Measurements from ENCODE around the gene GUCA2A. TPM values are rescaled to one million over a fixed set of nuclear protein-coding genes. Genes with fewer than 3 reads are reported as not detected.

The GUCA2A gene
- total RNA-seq, 1 experiment from 2014 or later = not detected

DNA sequence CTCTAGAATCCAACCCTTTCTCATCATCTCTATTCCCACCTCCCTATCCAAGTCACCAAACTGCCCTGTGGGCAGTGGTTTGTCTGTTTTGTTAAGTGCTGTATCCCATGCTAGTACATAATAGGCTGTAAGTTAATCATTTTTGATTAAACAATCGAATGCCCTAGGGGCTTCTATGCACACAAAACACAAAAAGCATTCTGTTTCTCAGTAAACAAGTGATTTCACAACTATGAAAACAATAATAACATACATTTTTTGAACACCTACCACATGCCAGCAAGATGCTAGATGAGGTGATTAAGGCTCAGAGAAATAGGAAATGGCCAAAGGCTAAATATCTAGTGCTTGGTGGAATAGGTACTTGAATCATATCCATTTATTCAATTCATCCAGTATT, 16.4 kb downstream of the GUCA2A start:
- peak in 1 of 2 experiments; percentile 82 for DNase-seq
- CTCF ChIA-PET = interaction anchor here (2.1 kb wide), 1 partner anchor 25 kb away, joined by 9 read pairs; no protein-coding TSS in a partner anchor
- Histone ChIP-seq H3K4me3 (no peak overlapping the region), H2AFZ (no peak overlapping the region), H3K9me3 (ENCODE audit: insufficient read depth, low read depth) (no peaks in the 10 kb centered on the region), H3K27me3 (ENCODE audit: insufficient read depth, low read depth) (no peaks in the 10 kb centered on the region; the same call in 1 of the 2 replicates), H3K36me3 (ENCODE audit: low read depth) (no peaks in the 10 kb centered on the region), H3K4me1 (replicated peaks; ENCODE audit: insufficient read depth) (peaks cover 36% of the 10 kb centered on the region), H3K27ac (no peak overlapping the region), H3K4me2 (no peak overlapping the region), H3K9me2 (ENCODE audit: insufficient read depth) (no peaks in the 10 kb centered on the region), H3F3A (ENCODE audit: insufficient read depth, low read depth) (peaks cover 18% of the 10 kb centered on the region), H4K20me1 (ENCODE audit: insufficient read depth) (no peaks in the 10 kb centered on the region), H3K79me2 (ENCODE audit: low read depth) (no peaks in the 10 kb centered on the region)
- intact Hi-C loops (cut with micrococcal nuclease; ENCODE audit: unreplicated experiment) = loop anchor here (10.0 kb wide), 4 partner anchors 233 to 547 kb away; partner anchors contain the start of gene HIVEP3
- TF ChIP-seq EZH2 (IDR thresholded peaks at IDR 0.05; ENCODE audit: low read depth) (no peak), CTCF (conservative IDR thresholded peaks at IDR 0.05) (no peak)
- POLR2A ChIA-PET (ENCODE audit: unreplicated experiment) = no interaction called here
- BruUV-seq (replicated peaks) = no TSS peak

DNA sequence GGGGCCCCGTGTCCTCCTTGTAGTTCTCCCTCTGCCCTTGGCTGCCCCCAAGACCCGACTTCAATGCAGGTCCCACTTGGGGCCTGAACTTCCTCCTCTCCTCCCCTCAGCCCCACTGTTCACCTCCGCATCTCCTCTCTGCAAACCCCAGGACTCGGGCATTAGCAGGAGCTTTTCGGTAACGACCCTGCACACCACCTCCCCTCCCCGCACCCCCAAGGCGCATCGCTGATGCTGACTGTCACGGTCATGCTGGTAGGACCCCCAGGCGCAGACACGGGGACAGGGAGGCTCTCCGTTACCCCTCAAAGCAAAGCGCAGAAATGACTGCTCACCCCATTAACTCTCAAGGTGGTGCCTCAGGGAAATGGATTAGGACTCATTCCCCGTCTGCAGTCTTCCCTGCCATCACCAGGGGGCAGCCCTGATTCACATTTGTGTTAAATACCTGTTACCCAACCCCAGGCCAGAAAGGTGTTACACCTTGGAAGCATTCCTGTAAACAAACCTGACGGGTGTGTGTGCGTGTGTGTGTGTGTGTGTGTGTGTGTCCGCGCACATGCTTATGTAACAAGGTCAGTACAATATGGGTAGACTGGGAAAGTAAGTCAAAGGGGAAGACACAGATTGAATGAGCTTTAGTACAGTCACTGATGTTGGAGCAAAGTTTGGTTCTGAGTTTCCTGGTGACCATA, 17.8 kb downstream of the GUCA2A start:
- Histone ChIP-seq H2AFZ (no peak overlapping the region), H3K36me3 (ENCODE audit: low read depth) (no peaks in the 10 kb centered on the region), H3K9me3 (ENCODE audit: insufficient read depth, low read depth) (no peaks in the 10 kb centered on the region), H3K9me2 (ENCODE audit: insufficient read depth) (no peaks in the 10 kb centered on the region), H3K4me2 (peak overlapping the region; percentile 31), H3K4me3 (no peak overlapping the region), H3K79me2 (ENCODE audit: low read depth) (no peaks in the 10 kb centered on the region), H3K27ac (no peak overlapping the region), H3K4me1 (replicated peaks; ENCODE audit: insufficient read depth) (peaks cover 26% of the 10 kb centered on the region), H3F3A (ENCODE audit: insufficient read depth, low read depth) (peaks cover 10% of the 10 kb centered on the region), H4K20me1 (ENCODE audit: insufficient read depth) (no peaks in the 10 kb centered on the region), H3K27me3 (ENCODE audit: insufficient read depth, low read depth) (no peaks in the 10 kb centered on the region; the same call in 1 of the 2 replicates)
- TF ChIP-seq EZH2 (IDR thresholded peaks at IDR 0.05; ENCODE audit: low read depth) (no peak), CTCF (conservative IDR thresholded peaks at IDR 0.05) (peak; percentile 94)
- ChIA-PET POLR2A (ENCODE audit: unreplicated experiment) (interaction anchor here (0.7 kb wide), 1 partner anchor 227 kb away, joined by 5 read pairs; no protein-coding TSS in a partner anchor), CTCF (interaction anchor here (0.6 to 2.1 kb wide), 5 partner anchors 27 to 927 kb away, joined by 3 to 9 read pairs (median 3); no protein-coding TSS in a partner anchor)
- no TSS peak for BruUV-seq (replicated peaks)
- DNase-seq = peak; percentile 85 to 89
- intact Hi-C loops (cut with micrococcal nuclease; ENCODE audit: unreplicated experiment) = loop anchor here (1.0 to 10.0 kb wide), 8 partner anchors 20 to 620 kb away; partner anchors contain the start of genes C1orf50, CCDC30, HIVEP3 and P3H1

- H3K27me3 ChIP-seq (ENCODE audit: insufficient read depth, low read depth) = no peaks in the 10 kb centered on the region; the same call in 1 of the 2 replicates
- H3K79me2 ChIP-seq (ENCODE audit: low read depth) = no peaks in the 10 kb centered on the region
- intact Hi-C loops (cut with micrococcal nuclease; ENCODE audit: unreplicated experiment) = loop anchor here (2.0 to 10.0 kb wide), 5 partner anchors 231 to 621 kb away; partner anchors contain the start of genes C1orf50, HIVEP3 and P3H1
- H3K27ac ChIP-seq = no peak overlapping the region
- TF ChIP-seq CTCF (conservative IDR thresholded peaks at IDR 0.05) (no peak), EZH2 (IDR thresholded peaks at IDR 0.05; ENCODE audit: low read depth) (no peak)
- no peak for DNase-seq
- no peak overlapping the region for H3K4me3 ChIP-seq
- no peak overlapping the region for H3K4me2 ChIP-seq
- no peak overlapping the region for H2AFZ ChIP-seq
- POLR2A ChIA-PET (ENCODE audit: unreplicated experiment) = no interaction called here
- no peaks in the 10 kb centered on the region for H3K36me3 ChIP-seq (ENCODE audit: low read depth)
- H3K9me2 ChIP-seq (ENCODE audit: insufficient read depth) = no peaks in the 10 kb centered on the region
- BruUV-seq (replicated peaks) = no TSS peak
- no peaks in the 10 kb centered on the region for H4K20me1 ChIP-seq (ENCODE audit: insufficient read depth)
- H3K4me1 ChIP-seq (replicated peaks; ENCODE audit: insufficient read depth) = peaks cover 22% of the 10 kb centered on the region
- no peaks in the 10 kb centered on the region for H3K9me3 ChIP-seq (ENCODE audit: insufficient read depth, low read depth)
- H3F3A ChIP-seq (ENCODE audit: insufficient read depth, low read depth) = peaks cover 8% of the 10 kb centered on the region
- CTCF ChIA-PET = interaction anchor here (2.1 kb wide), 1 partner anchor 28 kb away, joined by 9 read pairs; no protein-coding TSS in a partner anchor
These were observed 18.6 kb downstream of the GUCA2A start for GRCh38 chr1:42145764-42146625.

Measured in PC-9 (cell line).